GM12878 (cell line): Measurements from ENCODE around the gene CSF1. TPM values are rescaled to one million over a fixed set of nuclear protein-coding genes. Genes with fewer than 3 reads are reported as not detected.

Experiments used
- ATAC-seq: fragments of 200-7000 bp; cut with Tn5 transposase; 3 replicates; pipeline ENCODE4 v1.9.1; 2020; ENCODE audit warnings: mild to moderate bottlenecking, moderate library complexity
- BruUV-seq: library from RNA; stranded (reverse); fragments of 400-500 nt; replicated peaks from 2 replicates; lab custom pipeline; 2021; lab: Mats Ljungman, UMichigan
- CTCF ChIA-PET: fragments of 300-600 bp; sonication (Branson Sonifier 250); formaldehyde crosslinking; extraction: SDS; loops from one replicate; lab custom pipeline; 2021; ENCODE audit warnings: inconsistent platforms; lab: Yijun Ruan, JAX
- POLR2A ChIA-PET: fragments of 350-600 bp; formaldehyde crosslinking; extraction: SDS; loops from one replicate; lab custom pipeline; 2021; ENCODE audit warnings: inconsistent platforms; lab: Charles Lee
- RAD21 ChIA-PET: fragments of 300-600 bp; sonication (Branson Sonifier 250); formaldehyde crosslinking; loops from one replicate; lab custom pipeline; 2023; ENCODE audit warnings: antibody characterized with exemption; ENCODE audit not compliant: unreplicated experiment; lab: Charles Lee
- SMC1A ChIA-PET: fragments of 300-600 bp; sonication (Branson Sonifier 250); formaldehyde crosslinking; loops from one replicate; lab custom pipeline; 2023; ENCODE audit not compliant: unreplicated experiment, uncharacterized antibody; lab: Charles Lee
- DNase-seq: peaks from one replicate; pipeline ENCODE4 v3.0.0-alpha.2; 2011; ENCODE audit warnings: low read depth, low spot score
- FAIRE-seq: peaks from 3 replicates; lab custom pipeline; 2011; peaks lifted over from hg19 to GRCh38; lab: Jason Lieb, UNC
- H2AFZ ChIP-seq: 2 replicates; pipeline ENCODE4 v1.6.0; 2011; ENCODE audit warnings: low read depth, low read length, control low read depth; ENCODE audit not compliant: control insufficient read depth
- H3K27ac ChIP-seq: 2 replicates; pipeline ENCODE4 v1.5.1; 2011; ENCODE audit warnings: control low read depth; ENCODE audit not compliant: control insufficient read depth, insufficient read depth
- H3K27me3 ChIP-seq, 2 experiments: replicated peaks in 1 of 2; 2 replicates each; pipeline versions ENCODE4 v1.6.0 to v1.6.1; 2011; ENCODE audit warnings: low read length in 1 of 2; ENCODE audit not compliant: control insufficient read depth in 2 of 2, insufficient read depth in 2 of 2
- H3K36me3 ChIP-seq, 2 experiments: 2 replicates each; pipeline ENCODE4 v1.5.1; 2011; ENCODE audit warnings: low read length in 1 of 2; ENCODE audit not compliant: control insufficient read depth in 2 of 2, insufficient read depth in 2 of 2
- H3K4me1 ChIP-seq: 2 replicates; pipeline ENCODE4 v1.6.1; 2011; ENCODE audit warnings: mild to moderate bottlenecking, low read length, moderate library complexity, mixed read lengths; ENCODE audit not compliant: control insufficient read depth, insufficient read depth
- H3K4me2 ChIP-seq: 2 replicates; pipeline ENCODE4 v1.6.0; 2011; ENCODE audit warnings: control low read depth; ENCODE audit not compliant: control insufficient read depth, insufficient read depth
- H3K4me3 ChIP-seq: fragments of 200-600 bp; sonication (generic); 2 replicates; pipeline ENCODE4 v1.5.1; 2016
- H3K79me2 ChIP-seq: 2 replicates; pipeline ENCODE4 v1.6.0; 2011; ENCODE audit warnings: low read length; ENCODE audit not compliant: control insufficient read depth, insufficient read depth
- H3K9ac ChIP-seq: 2 replicates; pipeline ENCODE4 v1.8.0; 2011; ENCODE audit warnings: low read length, control low read depth, mixed read lengths; ENCODE audit not compliant: control insufficient read depth, insufficient read depth
- H3K9me3 ChIP-seq: replicated peaks from 3 replicates; pipeline ENCODE4 v1.5.1; 2011; ENCODE audit warnings: mild to moderate bottlenecking, low read length; ENCODE audit not compliant: control insufficient read depth, insufficient read depth
- H4K20me1 ChIP-seq: 2 replicates; pipeline ENCODE4 v1.6.0; 2011; ENCODE audit not compliant: control insufficient read depth, insufficient read depth
- ATF7 ChIP-seq: fragments of 450-650 bp; IDR thresholded peaks from 2 replicates; pipeline ENCODE4 v1.6.1; 2016; ENCODE audit warnings: low read depth, mild to moderate bottlenecking
- CBX5 ChIP-seq: sonication (generic); IDR thresholded peaks from 2 replicates; pipeline ENCODE4 v1.6.1; 2016; ENCODE audit warnings: low read depth, moderate library complexity, mild to moderate bottlenecking, inconsistent platforms
- IRF3 ChIP-seq: fragments of 450-650 bp; IDR thresholded peaks from 2 replicates; pipeline ENCODE4 v1.6.1; 2014; ENCODE audit warnings: mild to moderate bottlenecking
- KDM1A ChIP-seq: fragments of 200-600 bp; sonication (generic); IDR thresholded peaks from 2 replicates; pipeline ENCODE4 v1.6.1; 2016; ENCODE audit warnings: borderline replicate concordance
- MTA3 ChIP-seq: IDR thresholded peaks from 2 replicates; pipeline ENCODE4 v1.6.1; 2012; ENCODE audit warnings: low read length, inconsistent platforms, borderline replicate concordance
- NBN ChIP-seq: fragments of 450-650 bp; IDR thresholded peaks from 2 replicates; pipeline ENCODE4 v1.6.1; 2016
- NFYA ChIP-seq: IDR thresholded peaks from 2 replicates; pipeline ENCODE4 v1.6.1; 2011; ENCODE audit warnings: low read depth, mild to moderate bottlenecking, low read length, improper control_type of control experiment, borderline replicate concordance
- POLR2AphosphoS2 ChIP-seq: IDR thresholded peaks from 2 replicates; pipeline ENCODE4 v1.6.1; 2011; ENCODE audit warnings: low read depth, mild to moderate bottlenecking, low read length, improper control_type of control experiment, moderate library complexity
- SUZ12 ChIP-seq: fragments of 200-600 bp; sonication (generic); IDR thresholded peaks from one replicate; pipeline ENCODE4 v1.6.1; 2018; ENCODE audit warnings: antibody characterized with exemption, mild to moderate bottlenecking; ENCODE audit not compliant: unreplicated experiment
- USF1 ChIP-seq: IDR thresholded peaks from 2 replicates; pipeline ENCODE4 v1.6.1; 2011; ENCODE audit warnings: borderline replicate concordance, low read depth, mild to moderate bottlenecking, moderate library complexity, mixed read lengths, low read length; ENCODE audit not compliant: insufficient read depth; ENCODE audit errors: extremely low read length
- ZNF24 ChIP-seq: fragments of 450-650 bp; IDR thresholded peaks from 2 replicates; pipeline ENCODE4 v1.6.1; 2017; ENCODE audit warnings: antibody characterized with exemption, mild to moderate bottlenecking
- WGBS: methylation state at CpG from one replicate; pipeline ENCODE4 v1.1.6; 2016; ENCODE audit warnings: low lambda C conversion rate; ENCODE audit not compliant: insufficient replicate concordance, insufficient coverage; ENCODE audit errors: missing lambda C conversion rate; 5-methylcytosine and 5-hydroxymethylcytosine counted together
- in situ Hi-C: fragments of 300-500 bp; cut with MboI; formaldehyde crosslinking; loops from 9 replicates; pipeline ENCODE4 v1.14.3; 2018; ENCODE audit warnings: mixed read lengths
- intact Hi-C: fragments of 100-400 bp; cut with micrococcal nuclease; formaldehyde crosslinking; loops from one replicate; pipeline ENCODE4 v1.14.2; 2022; ENCODE audit not compliant: unreplicated experiment
- polyA plus RNA-seq, 11 experiments: library from polyadenylated mRNA; depleted of rRNA in 4 of 11; unstranded in 6 of 11; stranded (reverse) in 5 of 11; fragments of >200 nt; fragmentation: Nextera tagmentation in 4 of 11; fragmentation: Illumina TruSeq in 1 of 11; extraction: Ambion mirVana in 4 of 11; extraction: Trizol in 1 of 11; gene quantifications; 1 replicate in 1 of 11; 2 replicates in 10 of 11; pipeline versions ENCODE4 v1.2.1 to v1.2.3, GENCODE V29; 2011 to 2016; ENCODE audit warnings: inconsistent platforms in 2 of 11, missing spikeins in 2 of 11, low read depth in 1 of 11
- total RNA-seq, 4 experiments: library from RNA; depleted of rRNA in 3 of 4; stranded (reverse); fragments of >200 nt in 3 of 4; fragmentation: Illumina TruSeq in 1 of 4; extraction: Trizol in 1 of 4; gene quantifications; 2 replicates each; pipeline versions ENCODE4 v1.2.1 to v1.2.3, GENCODE V29; 2013 to 2021
- TF ChIP-seq, protein P1 (sequence below): IDR thresholded peaks from 2 replicates; pipeline ENCODE4 v1.6.1; 2012; ENCODE audit warnings: low read depth, low read length, improper control_type of control experiment

CSF1 gene
- total and polyA plus RNA-seq, 10 of the 15 experiments (the other 5 are each of a cell fraction or from before 2014, with no cell fraction given): 1.2 to 32.4 (median 13.0) TPM

DNA sequence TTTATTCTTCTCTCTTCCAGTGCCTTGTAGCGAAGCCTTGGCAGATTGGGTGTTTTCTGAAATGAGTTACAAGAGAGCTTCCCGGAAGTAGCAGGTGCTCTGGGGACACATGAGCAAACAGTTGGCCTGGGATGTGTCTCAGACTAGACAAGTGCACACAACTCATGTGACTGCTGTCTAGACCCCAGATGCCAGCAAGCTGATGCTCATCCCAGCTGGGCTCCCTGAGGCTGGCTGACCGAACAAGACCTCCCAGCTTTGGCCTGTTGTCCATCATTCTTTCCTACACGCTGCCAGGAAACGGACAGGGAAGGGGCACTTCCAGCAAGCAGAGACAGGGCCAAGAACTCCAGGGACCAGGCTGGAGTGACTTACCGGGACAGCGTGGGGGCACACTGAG is 18.7 kb upstream of the CSF1 start:
- in situ Hi-C loops: no loop called here
- CTCF ChIA-PET: interaction anchor here (1.6 kb wide), 1 partner anchor 9 kb away, joined by 3 read pairs; no protein-coding TSS in a partner anchor
- no peak overlapping the region for H2AFZ ChIP-seq

More for the DNA sequence above, 18.7 kb upstream of the CSF1 start:
- Histone ChIP-seq H3K27me3 (no peaks in the 10 kb centered on the region), H3K79me2 (no peaks in the 10 kb centered on the region), H3K27ac (no peak overlapping the region), H3K36me3 (no peaks in the 10 kb centered on the region), H3K9me3 (no peaks in the 10 kb centered on the region), H3K4me2 (no peak overlapping the region), H3K4me3 (no peak overlapping the region), H3K4me1 (peaks cover 55% of the 10 kb centered on the region), H4K20me1 (no peaks in the 10 kb centered on the region), H3K9ac (no peak overlapping the region)
- intact Hi-C loops: no loop called here
- SMC1A ChIA-PET: interaction anchor here (0.9 to 1.7 kb wide), 2 partner anchors 13 to 20 kb away, joined by 3 to 8 read pairs; no protein-coding TSS in a partner anchor
- FAIRE-seq (no peak), DNase-seq (no peak), ATAC-seq (no peak)
- WGBS: 87% methylated on average over 7 of the region's 7 CpGs
- POLR2A ChIA-PET: interaction anchor here (0.6 to 1.1 kb wide), 2 partner anchors 17 to 95 kb away, joined by 3 to 5 read pairs; no protein-coding TSS in a partner anchor
- RAD21 ChIA-PET: no interaction called here
- BruUV-seq: no TSS peak
- TF ChIP-seq CBX5 (no peak), NBN (no peak), IRF3 (no peak), SUZ12 (no peak), USF1 (no peak), ZNF24 (no peak), MTA3 (no peak), NFYA (no peak), KDM1A (no peak), ATF7 (no peak), POLR2AphosphoS2 (no peak)
- TF ChIP-seq, protein P1, sequence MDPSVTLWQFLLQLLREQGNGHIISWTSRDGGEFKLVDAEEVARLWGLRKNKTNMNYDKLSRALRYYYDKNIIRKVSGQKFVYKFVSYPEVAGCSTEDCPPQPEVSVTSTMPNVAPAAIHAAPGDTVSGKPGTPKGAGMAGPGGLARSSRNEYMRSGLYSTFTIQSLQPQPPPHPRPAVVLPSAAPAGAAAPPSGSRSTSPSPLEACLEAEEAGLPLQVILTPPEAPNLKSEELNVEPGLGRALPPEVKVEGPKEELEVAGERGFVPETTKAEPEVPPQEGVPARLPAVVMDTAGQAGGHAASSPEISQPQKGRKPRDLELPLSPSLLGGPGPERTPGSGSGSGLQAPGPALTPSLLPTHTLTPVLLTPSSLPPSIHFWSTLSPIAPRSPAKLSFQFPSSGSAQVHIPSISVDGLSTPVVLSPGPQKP: no peak
